A549 (cell line): ENCODE measurements around the gene LGALS4.
"Not testable (repeated sequence)": the region's sequence is repeated elsewhere in the genome, so short reads cannot be mapped to it uniquely, and the experiment has no call there.

Experiments
- CTCF ChIP-seq: fragments of >200 bp; sonication (Bioruptor Twin); formaldehyde crosslinking; IDR thresholded peaks from 3 replicates; pipeline ENCODE4 v1.5.1; 2016
- EHMT2 ChIP-seq: fragments of 200-600 bp; sonication (generic); IDR thresholded peaks from 2 replicates; pipeline ENCODE4 v1.6.1; 2016; ENCODE audit warnings: antibody characterized with exemption, low read depth, mild to moderate bottlenecking, moderate library complexity
- ESRRA ChIP-seq: fragments of 150-350 bp; IDR thresholded peaks from 2 replicates; pipeline ENCODE4 v1.6.1; 2014; ENCODE audit warnings: mild to moderate bottlenecking, low read length, borderline replicate concordance
- FOSL2 ChIP-seq, 2 experiments: fragments of 450-650 bp in 1 of 2; fragments of >200 bp in 1 of 2; sonication (Bioruptor Twin) in 1 of 2; formaldehyde crosslinking; IDR thresholded peaks; 2 replicates each; pipeline versions ENCODE4 v1.5.0 to v1.6.1; 2016 to 2020; ENCODE audit warnings: mild to moderate bottlenecking in 1 of 2, moderate library complexity in 1 of 2
- HOXA7 ChIP-seq: fragments of 250-450 bp; sonication (Bioruptor Pico); IDR thresholded peaks from 2 replicates; pipeline ENCODE4 v1.5.0; 2020; ENCODE audit warnings: mild to moderate bottlenecking, moderate library complexity
- MAFK ChIP-seq: fragments of 450-650 bp; IDR thresholded peaks from 2 replicates; pipeline ENCODE4 v1.6.1; 2014; ENCODE audit not compliant: partially characterized antibody
- MYC ChIP-seq: IDR thresholded peaks from 2 replicates; pipeline ENCODE4 v1.6.1; 2012; ENCODE audit warnings: mild to moderate bottlenecking, inconsistent platforms, low read length, improper control_type of control experiment, borderline replicate concordance
- RFX5 ChIP-seq: fragments of 450-650 bp; IDR thresholded peaks from 2 replicates; pipeline ENCODE4 v1.7.1; 2014; ENCODE audit warnings: antibody characterized with exemption, mild to moderate bottlenecking, moderate library complexity

- not testable (repeated sequence) for TF ChIP-seq CTCF; ESRRA; FOSL2 (IDR thresholded peaks at IDR 0.05); FOSL2 (CRISPR knock-in tag; IDR thresholded peaks at IDR 0.05); HOXA7 (CRISPR knock-in tag); EHMT2; MYC; RFX5; MAFK
Measured at GRCh38 chr19:38770949-38771275, 41.8 kb downstream of the LGALS4 start.
